VCaP (cell line): ENCODE results near the gene ATP6V1B1.

ENCODE experiments used
- H3K27ac ChIP-seq: fragments of 450-650 bp; 2 replicates; pipeline ENCODE4 v1.5.1; 2017
- CTCF ChIP-seq: fragments of 450-650 bp; conservative IDR thresholded peaks from 2 replicates; pipeline ENCODE4 v1.5.1; 2017; ENCODE audit warnings: mild to moderate bottlenecking, moderate library complexity

Gene ATP6V1B1

GRCh38 chr2:70939001-70939838, 3.5 kb downstream of the ATP6V1B1 start:
- no peak overlapping the region for H3K27ac ChIP-seq
- no peak for TF ChIP-seq CTCF

GRCh38 chr2:70939839-70940580, 4.3 kb downstream of the ATP6V1B1 start:
- TF ChIP-seq CTCF: no peak

GRCh38 chr2:70941186-70941585, 5.5 kb downstream of the ATP6V1B1 start:
- no peak for TF ChIP-seq CTCF
- H3K27ac ChIP-seq: no peak overlapping the region

More at GRCh38 chr2:70939839-70940580, 4.3 kb downstream of the ATP6V1B1 start:
- H3K27ac ChIP-seq: no peak overlapping the region

GRCh38 chr2:70941701-70942100, 6.0 kb downstream of the ATP6V1B1 start:
- no peak overlapping the region for H3K27ac ChIP-seq
- TF ChIP-seq CTCF: no peak

GRCh38 chr2:70942396-70943204, 6.9 kb downstream of the ATP6V1B1 start:
- no peak for TF ChIP-seq CTCF
- no peak overlapping the region for H3K27ac ChIP-seq

- no peak for TF ChIP-seq CTCF
These were observed 7.6 kb downstream of the ATP6V1B1 start for GRCh38 chr2:70943205-70943871.

More at GRCh38 chr2:70943205-70943871, 7.6 kb downstream of the ATP6V1B1 start:
- no peak overlapping the region for H3K27ac ChIP-seq
